ENCODE results near the gene GPR37.
A peak's percentile ranks its signal among the peaks of the same experiment; 100 is the strongest.

Gene GPR37

GRCh38 chr7:124723012-124723411 is 42.6 kb downstream of the GPR37 start:
- H3K4me3 ChIP-seq (ENCODE audit: low read depth, low read length): no peak overlapping the region
- no peak for DNase-seq (ENCODE audit: low read depth)
- TF ChIP-seq, protein P1, sequence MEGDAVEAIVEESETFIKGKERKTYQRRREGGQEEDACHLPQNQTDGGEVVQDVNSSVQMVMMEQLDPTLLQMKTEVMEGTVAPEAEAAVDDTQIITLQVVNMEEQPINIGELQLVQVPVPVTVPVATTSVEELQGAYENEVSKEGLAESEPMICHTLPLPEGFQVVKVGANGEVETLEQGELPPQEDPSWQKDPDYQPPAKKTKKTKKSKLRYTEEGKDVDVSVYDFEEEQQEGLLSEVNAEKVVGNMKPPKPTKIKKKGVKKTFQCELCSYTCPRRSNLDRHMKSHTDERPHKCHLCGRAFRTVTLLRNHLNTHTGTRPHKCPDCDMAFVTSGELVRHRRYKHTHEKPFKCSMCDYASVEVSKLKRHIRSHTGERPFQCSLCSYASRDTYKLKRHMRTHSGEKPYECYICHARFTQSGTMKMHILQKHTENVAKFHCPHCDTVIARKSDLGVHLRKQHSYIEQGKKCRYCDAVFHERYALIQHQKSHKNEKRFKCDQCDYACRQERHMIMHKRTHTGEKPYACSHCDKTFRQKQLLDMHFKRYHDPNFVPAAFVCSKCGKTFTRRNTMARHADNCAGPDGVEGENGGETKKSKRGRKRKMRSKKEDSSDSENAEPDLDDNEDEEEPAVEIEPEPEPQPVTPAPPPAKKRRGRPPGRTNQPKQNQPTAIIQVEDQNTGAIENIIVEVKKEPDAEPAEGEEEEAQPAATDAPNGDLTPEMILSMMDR (IDR thresholded peaks at IDR 0.05; ENCODE audit: low read depth, low read length): no peak
- TF ChIP-seq MAX (IDR thresholded peaks at IDR 0.05; ENCODE audit: low read depth, low read length) (no peak), MYC (IDR thresholded peaks at IDR 0.05; ENCODE audit: low read depth, low read length) (no peak), POLR2A (IDR thresholded peaks at IDR 0.05; ENCODE audit: extremely low read depth, insufficient read length) (no peak)

GRCh38 chr7:124722292-124722691 is 43.3 kb downstream of the GPR37 start:
- TF ChIP-seq, protein P1 (IDR thresholded peaks at IDR 0.05; ENCODE audit: low read depth, low read length): no peak
- TF ChIP-seq MAX (IDR thresholded peaks at IDR 0.05; ENCODE audit: low read depth, low read length) (no peak), POLR2A (IDR thresholded peaks at IDR 0.05; ENCODE audit: extremely low read depth, insufficient read length) (no peak), MYC (IDR thresholded peaks at IDR 0.05; ENCODE audit: low read depth, low read length) (no peak)
- no peak for DNase-seq (ENCODE audit: low read depth)
- no peak overlapping the region for H3K4me3 ChIP-seq (ENCODE audit: low read depth, low read length)

GRCh38 chr7:124720195-124720594 is 45.4 kb downstream of the GPR37 start:
- DNase-seq (ENCODE audit: low read depth): no peak
- H3K4me3 ChIP-seq (ENCODE audit: low read depth, low read length): no peak overlapping the region
- TF ChIP-seq, protein P1 (IDR thresholded peaks at IDR 0.05; ENCODE audit: low read depth, low read length): no peak
- no peak for TF ChIP-seq MAX (IDR thresholded peaks at IDR 0.05; ENCODE audit: low read depth, low read length)
- TF ChIP-seq POLR2A (IDR thresholded peaks at IDR 0.05; ENCODE audit: extremely low read depth, insufficient read length): no peak
- no peak for TF ChIP-seq MYC (IDR thresholded peaks at IDR 0.05; ENCODE audit: low read depth, low read length)

GRCh38 chr7:124718032-124718766 is 47.4 kb downstream of the GPR37 start:
- DNase-seq (ENCODE audit: low read depth): peak; percentile 7
- H3K4me3 ChIP-seq (ENCODE audit: low read depth, low read length): no peak overlapping the region
- TF ChIP-seq MAX (IDR thresholded peaks at IDR 0.05; ENCODE audit: low read depth, low read length): no peak
- TF ChIP-seq, protein P1 (IDR thresholded peaks at IDR 0.05; ENCODE audit: low read depth, low read length): no peak
- TF ChIP-seq MYC (IDR thresholded peaks at IDR 0.05; ENCODE audit: low read depth, low read length): no peak
- no peak for TF ChIP-seq POLR2A (IDR thresholded peaks at IDR 0.05; ENCODE audit: extremely low read depth, insufficient read length)

DNA sequence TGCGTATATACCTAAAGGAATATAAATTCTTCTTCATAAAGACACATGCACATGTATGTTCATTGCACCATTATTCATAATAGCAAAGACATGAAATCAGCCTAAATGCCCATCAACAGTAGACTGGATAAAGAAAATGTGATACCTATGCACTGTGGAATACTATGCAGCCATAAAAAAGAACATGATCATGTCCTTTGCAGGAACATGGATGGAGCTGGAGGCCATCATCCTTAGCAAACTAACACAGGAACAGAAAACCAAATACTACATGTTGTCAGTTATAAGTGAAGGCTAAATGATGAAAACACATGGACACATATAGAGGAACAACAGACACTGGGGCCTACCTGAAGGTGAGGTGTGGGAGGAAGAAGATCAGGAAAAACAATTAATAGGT is 48.7 kb downstream of the GPR37 start:
- TF ChIP-seq POLR2A (IDR thresholded peaks at IDR 0.05; ENCODE audit: extremely low read depth, insufficient read length): no peak
- TF ChIP-seq MAX (IDR thresholded peaks at IDR 0.05; ENCODE audit: low read depth, low read length): no peak
- no peak for TF ChIP-seq MYC (IDR thresholded peaks at IDR 0.05; ENCODE audit: low read depth, low read length)
- TF ChIP-seq, protein P1 (IDR thresholded peaks at IDR 0.05; ENCODE audit: low read depth, low read length): no peak

More for the DNA sequence above, 48.7 kb downstream of the GPR37 start:
- no peak overlapping the region for H3K4me3 ChIP-seq (ENCODE audit: low read depth, low read length)
- no peak for DNase-seq (ENCODE audit: low read depth)

All from NB4 (cell line).